HG03457 (cell line): Measurements from ENCODE around the gene LTBP1.

Experiments used
- ATAC-seq: cut with Tn5 transposase; IDR thresholded peaks from one replicate; pipeline ENCODE4 v1.9.1; 2021; ENCODE audit warnings: moderate number of reproducible peaks; ENCODE audit not compliant: unreplicated experiment

Gene LTBP1

GRCh38 chr2:33186937-33187336 is 240.2 kb downstream of the LTBP1 start:
- no peak for ATAC-seq

DNA sequence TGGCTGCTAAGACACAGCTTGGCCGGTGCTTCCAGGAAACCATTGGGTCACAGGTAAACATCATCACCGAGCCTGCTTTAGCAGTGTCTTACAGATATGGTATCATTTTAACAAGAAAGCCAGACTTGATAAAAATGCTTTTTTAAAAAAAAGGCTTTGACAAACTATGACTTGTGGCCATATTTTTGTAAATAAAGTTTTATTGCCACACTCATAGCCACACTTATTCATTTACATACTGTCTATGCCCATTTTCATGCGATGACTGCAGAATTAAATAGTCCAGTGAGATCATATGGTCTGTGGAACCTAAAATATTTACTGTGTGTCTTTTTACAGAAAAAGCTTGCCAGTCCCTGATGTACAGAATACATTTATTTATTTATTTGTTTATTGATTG is 242.0 kb downstream of the LTBP1 start:
- no peak for ATAC-seq

GRCh38 chr2:33190393-33190937 is 243.7 kb downstream of the LTBP1 start:
- ATAC-seq: no peak

GRCh38 chr2:33195891-33196290 is 249.1 kb downstream of the LTBP1 start:
- no peak for ATAC-seq

DNA sequence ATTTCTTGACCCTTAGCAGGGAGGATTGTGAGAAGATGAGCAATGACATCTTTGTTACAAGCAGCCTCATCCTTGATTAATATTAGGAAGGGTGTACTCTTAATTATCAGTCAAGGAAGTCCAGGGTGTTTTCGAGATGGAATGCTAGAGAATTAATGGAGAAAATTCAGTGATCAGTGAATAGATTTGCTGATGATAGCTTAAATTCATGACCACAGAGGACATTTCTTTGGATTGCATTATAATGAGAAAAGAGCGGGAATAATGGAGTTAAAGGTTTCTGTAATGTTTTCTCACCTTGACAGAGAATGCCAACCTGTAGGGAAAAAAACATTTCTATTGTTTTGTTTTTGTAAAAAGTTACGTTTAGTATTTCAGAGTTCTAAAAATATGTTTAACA is 249.9 kb downstream of the LTBP1 start:
- no peak for ATAC-seq

DNA sequence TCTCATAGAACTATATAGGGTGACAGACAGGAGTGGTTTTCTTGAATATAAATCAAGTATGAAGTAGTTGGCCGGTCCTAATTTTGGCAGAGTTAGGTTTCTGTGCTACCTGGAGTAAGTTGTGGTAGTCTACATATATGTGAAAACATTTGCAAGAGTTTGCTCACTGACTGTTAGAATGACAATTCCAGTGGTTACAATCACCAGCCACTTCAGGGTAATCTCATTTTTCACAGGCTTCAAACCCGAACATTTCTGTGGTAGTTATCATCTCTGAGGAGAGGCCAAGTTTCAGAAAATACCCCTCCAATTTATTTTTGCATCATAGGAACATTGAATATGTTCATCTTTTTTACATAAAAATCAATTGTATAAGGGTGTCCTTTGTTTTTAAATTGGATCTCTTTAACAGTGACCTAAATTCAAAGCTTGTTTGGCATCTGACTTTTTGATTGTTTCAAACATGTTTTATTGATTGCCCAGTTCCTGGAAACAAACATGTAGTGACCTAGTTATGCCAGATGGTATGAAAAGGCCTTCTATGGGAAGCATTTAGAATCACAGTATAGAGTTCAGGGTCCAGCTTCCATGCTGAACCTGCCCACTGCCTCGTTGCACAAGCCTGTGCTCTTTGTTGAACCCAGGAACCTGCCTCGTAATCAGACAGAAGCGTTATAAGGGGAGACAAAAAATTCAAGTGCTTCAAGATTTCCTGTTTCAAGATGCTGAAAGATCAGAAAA is 250.6 kb downstream of the LTBP1 start:
- ATAC-seq: no peak

GRCh38 chr2:33202641-33203522 is 256.1 kb downstream of the LTBP1 start:
- ATAC-seq: no peak

DNA sequence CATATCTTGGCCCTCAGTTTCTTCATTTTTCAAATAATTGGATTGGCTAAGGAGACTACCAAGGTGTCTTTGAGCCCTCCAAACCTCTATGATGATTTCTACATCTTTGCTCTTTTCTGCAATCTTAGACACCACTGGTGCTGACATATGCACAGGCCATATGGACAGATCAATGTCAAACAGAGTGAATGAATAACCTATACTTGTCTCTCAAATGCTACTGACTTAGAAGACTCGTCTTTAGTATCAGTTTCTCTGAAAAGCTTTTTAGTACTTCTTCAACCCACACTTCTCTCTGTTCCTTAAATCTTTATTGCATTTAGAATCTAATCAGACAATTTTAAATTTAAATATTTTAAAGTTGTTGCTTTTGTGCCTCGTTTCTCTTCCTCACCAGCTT is 258.2 kb downstream of the LTBP1 start:
- ATAC-seq: peak; percentile 43

GRCh38 chr2:33205693-33206434 is 259.1 kb downstream of the LTBP1 start:
- peak; percentile 96 for ATAC-seq

DNA sequence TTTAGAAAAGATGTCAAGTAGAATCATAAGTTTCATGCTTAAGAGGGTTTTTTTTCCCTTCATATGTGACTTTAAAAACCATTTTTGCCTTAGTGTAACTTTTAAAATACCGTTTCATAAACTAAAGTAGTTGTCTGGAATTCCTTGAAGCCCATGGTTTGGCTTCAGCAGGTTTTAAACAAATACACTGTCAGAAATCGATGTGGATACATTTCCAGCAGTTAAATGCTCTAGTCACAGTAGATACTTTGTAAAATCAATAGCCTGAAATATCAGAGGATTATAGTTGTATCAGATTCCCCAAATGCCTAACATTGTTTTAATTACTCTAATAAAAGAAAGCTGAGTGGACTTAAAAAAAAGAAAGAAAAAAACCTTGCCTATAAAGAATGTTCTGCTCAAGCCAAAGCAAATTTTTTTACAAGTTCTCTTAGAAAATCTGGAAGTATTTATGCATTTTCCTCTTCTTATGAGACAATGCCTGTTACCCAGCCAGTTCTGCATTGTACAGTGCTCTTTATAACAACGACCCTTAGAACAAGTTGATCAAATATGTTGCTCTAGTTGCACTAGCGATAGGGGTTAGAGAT is 260.5 kb downstream of the LTBP1 start:
- no peak for ATAC-seq

DNA sequence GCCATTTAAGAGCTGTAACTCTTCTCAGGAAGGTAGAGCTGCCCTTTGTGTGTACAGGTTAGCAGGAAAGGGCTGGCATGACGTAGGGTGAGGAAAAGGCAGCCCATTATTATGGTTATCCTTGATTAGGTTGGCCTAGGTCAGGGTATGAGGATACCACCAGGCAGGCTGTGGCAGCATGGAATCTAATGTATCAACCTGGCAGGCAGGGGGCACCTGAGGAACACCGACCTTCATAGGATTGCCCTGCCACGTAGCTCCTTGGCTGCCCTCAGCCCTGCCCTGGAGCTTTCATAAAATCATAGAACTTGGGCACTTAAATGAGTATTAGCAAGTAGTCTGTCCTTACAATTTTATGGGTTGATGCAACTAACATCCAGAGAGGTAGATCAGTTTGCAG is 261.6 kb downstream of the LTBP1 start:
- no peak for ATAC-seq

- no peak for ATAC-seq
Observed at GRCh38 chr2:33209976-33210375, 263.2 kb downstream of the LTBP1 start.

GRCh38 chr2:33210626-33211025 is 263.9 kb downstream of the LTBP1 start:
- ATAC-seq: no peak

DNA sequence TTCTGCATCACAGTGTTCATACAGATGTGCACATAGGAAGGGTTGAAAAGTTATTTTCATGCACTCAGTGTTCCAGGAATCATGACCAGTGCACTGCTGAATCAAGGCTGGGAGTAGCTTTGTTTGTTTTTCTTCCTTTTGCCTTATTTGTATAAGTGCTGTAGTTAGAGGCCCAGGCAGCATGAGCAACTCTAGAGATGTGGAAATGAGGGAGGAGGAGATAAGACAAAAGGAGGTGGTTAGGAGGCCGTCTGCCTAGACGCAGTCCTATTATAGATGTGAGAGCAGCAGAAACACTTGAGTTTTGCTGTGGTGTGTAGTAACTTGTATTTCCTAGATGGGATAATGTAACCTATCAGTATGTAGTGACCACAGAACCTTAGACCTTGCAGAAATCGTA is 265.4 kb downstream of the LTBP1 start:
- ATAC-seq: no peak

- no peak for ATAC-seq
Observed at GRCh38 chr2:33213244-33213643, 266.5 kb downstream of the LTBP1 start.

DNA sequence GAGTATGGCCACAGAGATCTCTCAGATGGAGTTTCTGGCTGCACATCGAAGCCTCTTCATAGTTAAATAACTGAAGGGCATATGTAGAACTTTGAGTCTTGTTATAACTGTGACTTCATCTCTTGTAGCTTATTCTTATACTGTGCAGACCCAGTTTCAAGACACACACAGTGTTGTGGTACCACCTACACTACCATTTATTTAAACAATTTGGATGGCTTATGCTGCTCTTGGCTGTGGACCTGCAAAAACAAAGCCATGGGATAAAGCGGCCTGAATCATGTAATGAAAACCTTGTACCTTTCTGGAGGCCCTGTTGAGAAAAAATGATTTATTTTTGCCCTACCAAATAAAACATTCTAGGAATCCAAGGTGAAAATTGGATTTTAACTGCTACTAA is 266.9 kb downstream of the LTBP1 start:
- no peak for ATAC-seq

- no peak for ATAC-seq
Observed at GRCh38 chr2:33214436-33214835, 267.7 kb downstream of the LTBP1 start.

- ATAC-seq: no peak
Observed at GRCh38 chr2:33214857-33215256, 268.1 kb downstream of the LTBP1 start.

DNA sequence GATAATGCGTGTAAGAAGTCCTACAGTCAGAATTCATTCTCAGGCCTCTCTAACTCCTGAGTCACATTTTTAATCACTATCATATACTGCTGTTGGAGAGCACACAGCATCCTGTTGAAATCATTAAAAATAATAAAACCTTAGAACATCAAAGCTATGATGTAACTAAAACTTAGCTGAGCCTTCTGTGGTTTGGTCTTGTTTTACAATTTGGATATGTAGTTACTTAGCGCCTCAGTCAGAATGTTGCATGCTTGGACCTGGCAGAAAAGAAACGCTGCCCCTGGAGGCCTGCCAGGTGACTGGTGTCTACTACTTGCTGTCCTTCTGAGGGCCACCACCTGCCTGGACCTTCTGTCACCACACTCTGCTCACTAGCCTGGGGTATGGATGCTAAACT is 268.5 kb downstream of the LTBP1 start:
- no peak for ATAC-seq

DNA sequence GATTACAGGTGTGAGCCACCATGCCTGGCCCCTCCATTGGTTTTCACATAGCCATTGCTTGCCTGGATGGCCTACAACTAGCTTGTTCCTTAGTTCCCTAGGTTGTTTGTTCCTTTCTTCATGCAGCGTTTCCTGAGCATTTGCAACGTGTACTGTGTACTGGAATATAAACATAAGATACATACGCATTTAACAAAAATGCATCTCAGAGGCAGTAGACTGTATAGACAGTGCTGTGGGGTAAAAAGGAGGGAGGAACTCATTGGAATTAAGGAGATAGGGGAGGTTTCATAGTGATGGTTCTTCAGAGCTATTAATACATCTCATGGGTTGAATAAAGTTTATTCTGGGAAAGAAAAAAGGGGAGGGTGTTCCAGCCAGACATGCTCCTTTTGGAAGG is 269.2 kb downstream of the LTBP1 start:
- no peak for ATAC-seq
